ENCODE data around the gene KCNJ11.

- no peak for TF ChIP-seq CTCF (IDR thresholded peaks at IDR 0.05 in 4 of 5, conservative IDR thresholded peaks at IDR 0.05 in 1 of 5)
- no peak for TF ChIP-seq POLR2A (IDR thresholded peaks at IDR 0.05)
These were observed 11.8 kb upstream of the KCNJ11 start for GRCh38 chr11:17400048-17400775.
